ENCODE results near the gene TYRO3.
"Not testable (repeated sequence)": the region's sequence is repeated elsewhere in the genome, so short reads cannot be mapped to it uniquely, and the experiment has no call there.

The TYRO3 gene

GRCh38 chr15:41565702-41566101, 6.7 kb downstream of the TYRO3 start:
- peaks cover 0 to 14% (median 3%) of the 10 kb centered on the region in 11 experiments; a peak in 7 of 22 replicates for H4K20me1 ChIP-seq
- no peak overlapping the region for H3K4me3 ChIP-seq
- peaks cover 0 to 30% (median 19%) of the 10 kb centered on the region in 10 experiments; a peak in 14 of 20 replicates for H3K4me1 ChIP-seq
- no peak overlapping the region for H3K27ac ChIP-seq
- no peak overlapping the region for H3K4me2 ChIP-seq
- H3K36me3 ChIP-seq, result peaks cover 0 to 6% (median 0%) of the 10 kb centered on the region in 11 experiments; a peak in 2 of 22 replicates
- TF ChIP-seq Cebpa-rat (IDR thresholded peaks at IDR 0.05), result no peak
- H3K9ac ChIP-seq, result no peak overlapping the region
- peaks cover 0 to 11% (median 5%) of the 10 kb centered on the region in 11 experiments; a peak in 16 of 22 replicates for H3K27me3 ChIP-seq
- no peaks in the 10 kb centered on the region for H3K9me3 ChIP-seq (replicated peaks in 1 of 11)

- TF ChIP-seq Cebpa-rat (IDR thresholded peaks at IDR 0.05), result no peak
- Histone ChIP-seq H3K4me1 (peaks cover 0 to 24% (median 13%) of the 10 kb centered on the region in 10 experiments; a peak in 14 of 20 replicates), H3K4me2 (no peak overlapping the region), H3K9me3 (replicated peaks in 1 of 11) (no peaks in the 10 kb centered on the region), H3K4me3 (no peak overlapping the region), H3K27ac (no peak overlapping the region), H4K20me1 (peaks cover 0 to 8% (median 0%) of the 10 kb centered on the region in 11 experiments; a peak in 4 of 22 replicates), H3K27me3 (peaks cover 0 to 5% (median 0%) of the 10 kb centered on the region in 11 experiments; a peak in 5 of 22 replicates), H3K9ac (no peak overlapping the region), H3K36me3 (peaks cover 0 to 6% (median 0%) of the 10 kb centered on the region in 11 experiments; a peak in 2 of 22 replicates)
Observed at GRCh38 chr15:41566121-41566885, 7.3 kb downstream of the TYRO3 start.

- Histone ChIP-seq H3K9me3 (replicated peaks in 1 of 11) (no peaks in the 10 kb centered on the region), H4K20me1 (peaks cover 0 to 4% (median 0%) of the 10 kb centered on the region in 11 experiments; a peak in 3 of 22 replicates), H3K9ac (no peak overlapping the region), H3K27ac (no peak overlapping the region), H3K4me3 (no peak overlapping the region), H3K27me3 (no peaks in the 10 kb centered on the region), H3K36me3 (peaks cover 0 to 6% (median 0%) of the 10 kb centered on the region in 11 experiments; a peak in 2 of 22 replicates), H3K4me1 (peaks cover 0 to 16% (median 5%) of the 10 kb centered on the region in 10 experiments; a peak in 9 of 20 replicates), H3K4me2 (no peak overlapping the region)
- no peak for TF ChIP-seq Cebpa-rat (IDR thresholded peaks at IDR 0.05)
Observed at GRCh38 chr15:41567261-41567660, 8.2 kb downstream of the TYRO3 start.

GRCh38 chr15:41567862-41568261, 8.8 kb downstream of the TYRO3 start:
- Histone ChIP-seq H3K36me3 (peaks cover 0 to 6% (median 0%) of the 10 kb centered on the region in 11 experiments; a peak in 2 of 22 replicates), H3K4me1 (peaks cover 0 to 15% (median 5%) of the 10 kb centered on the region in 10 experiments; a peak in 8 of 20 replicates), H3K27me3 (no peaks in the 10 kb centered on the region), H3K4me2 (no peak overlapping the region), H3K9me3 (replicated peaks in 1 of 11) (no peaks in the 10 kb centered on the region), H3K9ac (no peak overlapping the region), H3K4me3 (no peak overlapping the region), H3K27ac (no peak overlapping the region), H4K20me1 (peaks cover 0 to 4% (median 0%) of the 10 kb centered on the region in 11 experiments; a peak in 2 of 22 replicates)
- TF ChIP-seq Cebpa-rat (IDR thresholded peaks at IDR 0.05), result no peak

GRCh38 chr15:41568350-41569017, 9.5 kb downstream of the TYRO3 start:
- Histone ChIP-seq H3K4me1 (peaks cover 0 to 10% (median 3%) of the 10 kb centered on the region in 10 experiments; a peak in 7 of 20 replicates), H3K4me2 (no peak overlapping the region), H3K27ac (no peak overlapping the region)

GRCh38 chr15:41569232-41569631, 10.2 kb downstream of the TYRO3 start:
- H4K20me1 ChIP-seq; H3K4me3 ChIP-seq; H3K27me3 ChIP-seq; H3K4me2 ChIP-seq; H3K4me1 ChIP-seq; H3K9me3 ChIP-seq (replicated peaks in 1 of 11); H3K9ac ChIP-seq; H3K36me3 ChIP-seq; H3K27ac ChIP-seq: not testable (repeated sequence)

More at GRCh38 chr15:41568350-41569017, 9.5 kb downstream of the TYRO3 start:
- Histone ChIP-seq H3K9ac (no peak overlapping the region), H3K27me3 (no peaks in the 10 kb centered on the region), H3K9me3 (replicated peaks in 1 of 11) (no peaks in the 10 kb centered on the region), H3K4me3 (no peak overlapping the region), H4K20me1 (peaks cover 0 to 4% (median 0%) of the 10 kb centered on the region in 11 experiments; a peak in 2 of 22 replicates), H3K36me3 (peaks cover 0 to 5% (median 0%) of the 10 kb centered on the region in 11 experiments; a peak in 1 of 22 replicates)
- TF ChIP-seq Cebpa-rat (IDR thresholded peaks at IDR 0.05), result no peak

GRCh38 chr15:41570764-41571163, 11.8 kb downstream of the TYRO3 start:
- peaks cover 0 to 11% (median 0%) of the 10 kb centered on the region in 11 experiments; a peak in 2 of 22 replicates for H3K36me3 ChIP-seq
- H3K27me3 ChIP-seq, result no peaks in the 10 kb centered on the region

GRCh38 chr15:41571948-41572347, 12.9 kb downstream of the TYRO3 start:
- Histone ChIP-seq H3K4me1 (no peaks in the 10 kb centered on the region), H3K36me3 (peaks cover 0 to 11% (median 0%) of the 10 kb centered on the region in 11 experiments; a peak in 2 of 22 replicates), H3K4me3 (no peak overlapping the region), H3K27ac (no peak overlapping the region), H3K9me3 (replicated peaks in 1 of 11) (no peaks in the 10 kb centered on the region), H4K20me1 (no peaks in the 10 kb centered on the region; a peak in 2 of 22 replicates), H3K9ac (no peak overlapping the region), H3K27me3 (no peaks in the 10 kb centered on the region), H3K4me2 (no peak overlapping the region)
- TF ChIP-seq Cebpa-rat (IDR thresholded peaks at IDR 0.05), result no peak

More at GRCh38 chr15:41570764-41571163, 11.8 kb downstream of the TYRO3 start:
- no peak overlapping the region for H3K9ac ChIP-seq
- no peaks in the 10 kb centered on the region for H3K9me3 ChIP-seq (replicated peaks in 1 of 11)
- TF ChIP-seq Cebpa-rat (IDR thresholded peaks at IDR 0.05), result no peak
- no peak overlapping the region for H3K4me3 ChIP-seq
- no peaks in the 10 kb centered on the region for H3K4me1 ChIP-seq
- no peaks in the 10 kb centered on the region; a peak in 2 of 22 replicates for H4K20me1 ChIP-seq
- H3K27ac ChIP-seq, result no peak overlapping the region
- no peak overlapping the region for H3K4me2 ChIP-seq

GRCh38 chr15:41572866-41573265, 13.9 kb downstream of the TYRO3 start:
- no peaks in the 10 kb centered on the region for H3K4me1 ChIP-seq
- H3K27ac ChIP-seq, result no peak overlapping the region
- H4K20me1 ChIP-seq, result no peaks in the 10 kb centered on the region; a peak in 2 of 22 replicates
- H3K9me3 ChIP-seq (replicated peaks in 1 of 11), result no peaks in the 10 kb centered on the region
- no peak for TF ChIP-seq Cebpa-rat (IDR thresholded peaks at IDR 0.05)
- H3K36me3 ChIP-seq, result peaks cover 0 to 11% (median 0%) of the 10 kb centered on the region in 11 experiments; a peak in 2 of 22 replicates
- no peak overlapping the region for H3K9ac ChIP-seq
- H3K4me3 ChIP-seq, result no peak overlapping the region
- H3K4me2 ChIP-seq, result no peak overlapping the region
- no peaks in the 10 kb centered on the region for H3K27me3 ChIP-seq
